Kidney epithelial cell (primary cell): ENCODE measurements around the gene PLA2G4C. TPM values are rescaled to one million over a fixed set of nuclear protein-coding genes. Genes with fewer than 3 reads are reported as not detected.

ENCODE experiments used
- DNase-seq: peaks from one replicate; pipeline ENCODE4 v3.0.0-alpha.2; 2010; ENCODE audit warnings: low read depth
- H3K27me3 ChIP-seq: 2 replicates; pipeline ENCODE4 v1.6.0; 2011; ENCODE audit warnings: low read length; ENCODE audit not compliant: control insufficient read depth, insufficient read depth
- H3K36me3 ChIP-seq: 2 replicates; pipeline ENCODE4 v1.5.1; 2011; ENCODE audit warnings: low read length; ENCODE audit not compliant: control insufficient read depth, insufficient read depth
- H3K4me3 ChIP-seq: 2 replicates; pipeline ENCODE4 v1.5.1; 2011; ENCODE audit warnings: low read depth, mild to moderate bottlenecking, control low read depth, low read length
- total RNA-seq: library from RNA; depleted of rRNA; stranded (reverse); fragments of >200 nt; gene quantifications from 2 replicates; pipeline ENCODE4 v1.2.3, GENCODE V29; 2015
- TF ChIP-seq, protein P1 (sequence below): IDR thresholded peaks from 2 replicates; pipeline ENCODE4 v1.5.1; 2011; ENCODE audit warnings: mild to moderate bottlenecking, moderate library complexity, low read length, control low read depth, inconsistent platforms; ENCODE audit not compliant: insufficient read depth, poor library complexity, severe bottlenecking

Gene PLA2G4C
- total RNA-seq, 1 donor from 2014 or later, result 21.3 TPM

DNA sequence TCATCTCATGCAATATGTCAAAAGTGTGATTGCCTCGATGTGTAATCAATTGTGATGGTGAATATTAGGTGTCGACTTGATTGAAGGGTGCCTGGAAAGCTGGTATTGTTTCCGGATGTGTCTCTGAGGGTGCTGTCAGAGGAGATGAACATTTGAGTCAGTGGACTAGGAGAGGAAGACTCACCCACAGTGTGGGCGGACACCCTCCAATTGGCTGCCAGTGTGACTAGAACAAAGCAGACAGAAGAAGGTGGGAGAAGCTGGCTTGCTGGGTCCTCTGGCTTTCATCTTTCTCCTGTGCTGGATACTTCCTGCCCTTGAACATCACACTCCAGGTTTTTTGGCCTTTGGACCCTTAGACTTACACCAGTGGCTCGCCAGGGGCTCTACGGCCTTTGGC is 51.3 kb downstream of the PLA2G4C start:
- TF ChIP-seq, protein P1, sequence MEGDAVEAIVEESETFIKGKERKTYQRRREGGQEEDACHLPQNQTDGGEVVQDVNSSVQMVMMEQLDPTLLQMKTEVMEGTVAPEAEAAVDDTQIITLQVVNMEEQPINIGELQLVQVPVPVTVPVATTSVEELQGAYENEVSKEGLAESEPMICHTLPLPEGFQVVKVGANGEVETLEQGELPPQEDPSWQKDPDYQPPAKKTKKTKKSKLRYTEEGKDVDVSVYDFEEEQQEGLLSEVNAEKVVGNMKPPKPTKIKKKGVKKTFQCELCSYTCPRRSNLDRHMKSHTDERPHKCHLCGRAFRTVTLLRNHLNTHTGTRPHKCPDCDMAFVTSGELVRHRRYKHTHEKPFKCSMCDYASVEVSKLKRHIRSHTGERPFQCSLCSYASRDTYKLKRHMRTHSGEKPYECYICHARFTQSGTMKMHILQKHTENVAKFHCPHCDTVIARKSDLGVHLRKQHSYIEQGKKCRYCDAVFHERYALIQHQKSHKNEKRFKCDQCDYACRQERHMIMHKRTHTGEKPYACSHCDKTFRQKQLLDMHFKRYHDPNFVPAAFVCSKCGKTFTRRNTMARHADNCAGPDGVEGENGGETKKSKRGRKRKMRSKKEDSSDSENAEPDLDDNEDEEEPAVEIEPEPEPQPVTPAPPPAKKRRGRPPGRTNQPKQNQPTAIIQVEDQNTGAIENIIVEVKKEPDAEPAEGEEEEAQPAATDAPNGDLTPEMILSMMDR, result no peak
- no peak for DNase-seq
- Histone ChIP-seq H3K27me3 (no peaks in the 10 kb centered on the region), H3K36me3 (no peaks in the 10 kb centered on the region), H3K4me3 (no peak overlapping the region)

DNA sequence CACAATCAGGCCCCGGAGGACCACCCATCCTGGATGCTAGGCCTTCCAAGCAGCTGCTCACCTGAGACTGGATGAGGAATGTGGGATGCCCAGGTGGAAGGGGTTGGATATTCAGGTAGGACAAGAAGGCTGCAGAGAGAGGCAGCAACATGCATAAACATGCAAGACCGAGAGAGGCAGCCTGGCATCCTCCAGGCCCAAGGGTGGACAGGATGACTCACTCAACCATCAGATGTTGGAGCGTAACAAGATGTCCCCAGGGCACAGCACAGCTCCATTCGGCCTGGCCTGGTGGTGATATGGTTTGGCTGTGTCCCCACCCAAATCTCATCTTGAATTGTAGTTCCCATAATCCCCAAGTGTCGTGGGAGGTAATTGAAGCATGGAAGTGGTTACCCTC is 56.8 kb downstream of the PLA2G4C start:
- DNase-seq, result no peak
- Histone ChIP-seq H3K36me3 (no peaks in the 10 kb centered on the region), H3K27me3 (no peaks in the 10 kb centered on the region), H3K4me3 (no peak overlapping the region)
- TF ChIP-seq, protein P1, result no peak

DNA sequence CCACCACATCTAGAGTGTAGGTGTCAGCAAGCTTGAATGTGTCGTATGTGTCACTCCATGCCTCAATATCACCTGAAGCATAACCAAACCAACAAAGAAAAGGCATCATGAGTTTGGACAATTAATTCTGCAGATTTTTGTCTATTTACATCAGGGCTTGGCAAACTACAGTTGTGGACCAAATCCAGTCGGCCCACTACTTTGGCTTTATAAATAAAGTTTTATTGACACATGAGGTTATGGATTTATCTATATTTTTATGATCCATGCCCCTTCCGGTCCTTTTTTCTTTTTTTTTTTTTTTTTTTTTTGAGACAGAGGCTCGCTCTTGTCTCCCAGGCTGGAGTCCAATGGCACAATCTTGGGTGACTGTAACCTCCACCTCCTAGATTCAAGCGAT is 57.5 kb downstream of the PLA2G4C start:
- TF ChIP-seq, protein P1, result no peak
- no peak overlapping the region for H3K4me3 ChIP-seq
- H3K27me3 ChIP-seq, result no peaks in the 10 kb centered on the region
- H3K36me3 ChIP-seq, result no peaks in the 10 kb centered on the region
- no peak for DNase-seq

DNA sequence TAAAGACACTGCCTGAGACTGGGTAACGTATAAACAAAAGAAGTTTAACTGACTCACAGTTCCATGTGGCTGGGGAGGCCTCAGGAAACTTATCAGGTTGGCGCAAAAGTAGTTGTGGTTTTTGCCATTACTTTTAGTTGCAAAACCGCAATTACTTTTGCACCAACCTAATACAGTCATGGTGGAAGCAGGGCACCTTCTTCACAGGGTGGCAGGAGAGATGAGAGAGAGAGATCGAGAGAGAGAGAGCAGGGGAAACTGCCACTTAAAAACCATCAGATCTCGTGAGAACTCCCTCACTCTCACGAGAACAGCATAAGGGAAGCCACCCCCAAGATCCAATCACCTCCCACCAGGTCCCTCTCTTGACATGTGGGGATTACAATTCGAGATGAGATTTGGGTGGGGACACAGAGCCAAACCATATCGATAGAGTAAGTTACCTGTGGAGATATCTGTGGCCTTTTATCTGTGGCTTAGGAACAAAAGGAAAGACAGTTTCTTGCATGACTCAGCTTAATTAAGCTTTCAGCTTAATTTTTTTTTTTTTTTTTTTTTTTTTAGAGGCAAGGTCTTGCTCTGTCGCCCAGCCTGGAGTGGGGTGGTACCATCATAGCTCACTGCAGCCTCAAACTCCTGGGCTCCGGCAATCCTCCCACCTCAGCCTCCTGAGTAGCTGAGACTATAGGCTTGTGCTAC is 59.1 kb downstream of the PLA2G4C start:
- Histone ChIP-seq H3K27me3 (no peaks in the 10 kb centered on the region), H3K4me3 (no peak overlapping the region), H3K36me3 (no peaks in the 10 kb centered on the region)
- no peak for DNase-seq
- TF ChIP-seq, protein P1, result no peak

DNA sequence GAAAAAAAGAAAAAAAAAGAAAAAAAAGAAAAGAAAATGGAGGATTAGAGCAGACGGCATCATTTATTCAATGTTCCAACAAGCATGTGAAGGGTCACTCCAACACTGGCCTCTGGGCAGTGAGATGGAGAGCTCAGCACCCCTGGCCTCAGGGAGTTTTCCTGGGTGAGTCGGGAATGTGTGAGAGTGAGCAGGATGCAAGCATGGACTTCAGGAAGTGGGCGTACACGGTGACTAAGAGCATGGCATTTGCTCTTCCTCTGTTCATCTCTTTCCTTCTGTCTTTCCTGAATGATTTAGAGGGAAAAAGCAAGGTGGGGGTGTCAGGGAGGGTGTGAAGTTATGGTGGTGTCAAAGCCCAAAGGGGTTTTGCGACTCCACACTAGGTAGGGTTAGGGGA is 66.1 kb downstream of the PLA2G4C start:
- Histone ChIP-seq H3K36me3 (no peaks in the 10 kb centered on the region), H3K27me3 (no peaks in the 10 kb centered on the region), H3K4me3 (no peak overlapping the region)
- TF ChIP-seq, protein P1, result no peak
- no peak for DNase-seq

DNA sequence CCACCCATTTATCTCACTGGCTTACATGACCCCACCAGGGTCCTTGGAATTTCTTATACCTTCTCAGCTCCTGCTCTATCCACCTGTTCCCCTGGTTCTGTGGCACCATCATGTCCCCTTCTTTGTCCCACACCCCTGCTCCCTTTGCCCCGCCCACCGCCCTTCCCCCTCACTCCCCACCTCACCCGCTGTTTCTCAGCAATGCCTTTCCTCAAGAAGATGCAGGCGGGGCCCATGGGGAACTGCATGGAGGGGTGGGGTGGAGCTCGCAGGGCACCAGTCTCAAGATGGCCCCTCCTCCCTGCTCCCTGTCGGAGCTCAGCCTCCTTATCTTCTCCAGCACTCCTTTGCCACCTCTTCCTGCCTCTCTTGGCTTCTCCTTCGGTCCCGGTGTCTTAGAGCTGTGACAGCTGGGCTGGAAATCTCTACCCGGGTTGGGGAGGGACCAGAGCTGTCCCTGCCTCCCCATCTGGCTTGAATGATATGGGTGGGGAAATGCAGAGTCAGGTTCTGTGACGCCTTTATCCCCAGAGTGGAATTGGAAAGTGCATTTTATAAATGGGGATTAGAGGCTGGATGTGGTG is 66.8 kb downstream of the PLA2G4C start, which contains the start of gene CABP5:
Gene CABP5 (minus strand): TSS at position 405 of the 584 bp plus-strand sequence. CDS start 157 bp downstream, at position 248.
- DNase-seq, result no peak
- TF ChIP-seq, protein P1, result no peak
- H3K36me3 ChIP-seq, result no peaks in the 10 kb centered on the region
- H3K4me3 ChIP-seq, result no peak within 1 kb of the TSS
- H3K27me3 ChIP-seq, result no peaks in the 10 kb centered on the region
